Measurements from ENCODE around the gene UBA6. TPM values are rescaled to one million over a fixed set of nuclear protein-coding genes. Genes with fewer than 3 reads are reported as not detected.

Gene UBA6
- total and polyA plus RNA-seq, 2 experiments from 2014 or later = 38.8 to 61.9 TPM

- no peak overlapping the region for H2AFZ ChIP-seq
- WGBS, 2 experiments (ENCODE audit: low coverage in 1 of 2, low lambda C conversion rate in 2 of 2, missing lambda C conversion rate in 2 of 2) = 1 to 7% methylated on average over 3 of the region's 3 CpGs
- no peak for DNase-seq
- no peaks in the 10 kb centered on the region; the same call in 1 of the 2 replicates for H3F3A ChIP-seq (ENCODE audit: insufficient read depth)
- H3K4me1 ChIP-seq (ENCODE audit: insufficient read depth) = no peaks in the 10 kb centered on the region
- no peak overlapping the region for H3K9ac ChIP-seq
- no peak overlapping the region for H3K27ac ChIP-seq
- no peaks in the 10 kb centered on the region for H3K36me3 ChIP-seq (ENCODE audit: low read depth)
- no peaks in the 10 kb centered on the region for H3K9me3 ChIP-seq (ENCODE audit: low read depth)
- no peak overlapping the region for H3K4me2 ChIP-seq (ENCODE audit: unreplicated experiment)
- H3K4me3 ChIP-seq = no peak overlapping the region
- TF ChIP-seq EZH2 (IDR thresholded peaks at IDR 0.05; ENCODE audit: insufficient read depth, poor library complexity, severe bottlenecking) (no peak), EZH2phosphoT487 (IDR thresholded peaks at IDR 0.05; ENCODE audit: insufficient read depth, low read depth) (no peak)
- H3K27me3 ChIP-seq (replicated peaks; ENCODE audit: insufficient read depth) = no peaks in the 10 kb centered on the region
- in situ Hi-C loops (cut with MboI) = no loop called here
- no peaks in the 10 kb centered on the region for H3K79me2 ChIP-seq (ENCODE audit: insufficient read depth)
- H3K9me2 ChIP-seq (ENCODE audit: insufficient read depth) = no peaks in the 10 kb centered on the region
- H4K20me1 ChIP-seq (ENCODE audit: insufficient read depth) = no peaks in the 10 kb centered on the region
Measured at GRCh38 chr4:67604749-67605148, 96.2 kb downstream of the UBA6 start.

GRCh38 chr4:67604029-67604381 lies 97.0 kb downstream of the UBA6 start:
- in situ Hi-C loops (cut with MboI) = no loop called here
- no peak overlapping the region for H3K4me2 ChIP-seq (ENCODE audit: unreplicated experiment)
- WGBS, 2 experiments (ENCODE audit: low coverage in 1 of 2, low lambda C conversion rate in 2 of 2, missing lambda C conversion rate in 2 of 2) = 43 to 47% methylated on average over 2 of the region's 2 CpGs
- no peaks in the 10 kb centered on the region; the same call in 1 of the 2 replicates for H3F3A ChIP-seq (ENCODE audit: insufficient read depth)
- no peak overlapping the region for H3K4me3 ChIP-seq
- H2AFZ ChIP-seq = no peak overlapping the region
- no peak overlapping the region for H3K9ac ChIP-seq
- no peaks in the 10 kb centered on the region for H3K9me3 ChIP-seq (ENCODE audit: low read depth)
- no peak overlapping the region for H3K27ac ChIP-seq
- DNase-seq = no peak
- H3K9me2 ChIP-seq (ENCODE audit: insufficient read depth) = no peaks in the 10 kb centered on the region
- no peaks in the 10 kb centered on the region for H4K20me1 ChIP-seq (ENCODE audit: insufficient read depth)
- H3K36me3 ChIP-seq (ENCODE audit: low read depth) = no peaks in the 10 kb centered on the region
- H3K79me2 ChIP-seq (ENCODE audit: insufficient read depth) = no peaks in the 10 kb centered on the region
- TF ChIP-seq EZH2phosphoT487 (IDR thresholded peaks at IDR 0.05; ENCODE audit: insufficient read depth, low read depth) = no peak
- no peak for TF ChIP-seq EZH2 (IDR thresholded peaks at IDR 0.05; ENCODE audit: insufficient read depth, poor library complexity, severe bottlenecking)
- peaks cover 3% of the 10 kb centered on the region; the same call in 1 of the 2 replicates for H3K27me3 ChIP-seq (replicated peaks; ENCODE audit: insufficient read depth)
- H3K4me1 ChIP-seq (ENCODE audit: insufficient read depth) = no peaks in the 10 kb centered on the region

DNA sequence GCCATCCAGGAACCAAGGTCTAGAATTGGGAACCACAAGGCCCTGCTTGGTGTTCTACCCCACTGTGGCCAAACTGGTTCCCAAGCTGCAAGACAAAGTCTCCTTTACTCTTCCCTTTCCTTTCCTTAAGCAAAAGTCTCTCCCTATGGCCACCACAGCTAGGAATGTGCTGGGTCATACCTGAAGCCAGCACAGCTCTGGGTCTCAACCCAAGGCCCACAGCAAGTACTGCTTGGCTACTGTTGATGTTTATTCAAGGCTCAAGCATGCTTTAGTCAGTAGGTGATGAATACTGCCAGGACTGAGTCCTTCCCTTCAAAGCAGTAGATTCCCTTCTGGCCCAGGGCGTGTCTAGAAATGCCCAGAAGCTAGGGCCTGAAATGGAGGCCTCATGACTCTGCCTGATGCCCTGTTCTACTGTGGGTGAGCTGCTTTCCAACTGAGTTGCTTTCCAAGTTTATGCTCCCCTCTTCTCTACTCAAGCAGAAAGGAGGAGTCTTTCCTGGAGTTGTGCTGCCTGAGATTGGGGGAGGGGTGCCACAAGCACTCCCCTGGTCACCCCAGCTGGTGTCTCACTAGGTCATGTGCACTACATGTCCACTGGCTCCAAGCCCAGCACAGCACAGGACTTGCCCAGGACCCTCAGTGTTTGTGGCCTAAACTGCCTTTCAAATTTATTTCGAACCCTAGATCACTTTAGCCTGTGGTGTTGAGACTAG lies 97.5 kb downstream of the UBA6 start:
- no peaks in the 10 kb centered on the region; the same call in 1 of the 2 replicates for H3F3A ChIP-seq (ENCODE audit: insufficient read depth)
- no peak overlapping the region for H3K27ac ChIP-seq
- H3K9me2 ChIP-seq (ENCODE audit: insufficient read depth) = no peaks in the 10 kb centered on the region
- no peaks in the 10 kb centered on the region for H3K79me2 ChIP-seq (ENCODE audit: insufficient read depth)
- H3K4me1 ChIP-seq (ENCODE audit: insufficient read depth) = no peaks in the 10 kb centered on the region
- no peak overlapping the region for H3K4me2 ChIP-seq (ENCODE audit: unreplicated experiment)
- no peaks in the 10 kb centered on the region for H4K20me1 ChIP-seq (ENCODE audit: insufficient read depth)
- in situ Hi-C loops (cut with MboI) = no loop called here
- no peaks in the 10 kb centered on the region for H3K9me3 ChIP-seq (ENCODE audit: low read depth)
- no peaks in the 10 kb centered on the region for H3K36me3 ChIP-seq (ENCODE audit: low read depth)
- H3K27me3 ChIP-seq (replicated peaks; ENCODE audit: insufficient read depth) = peaks cover 9% of the 10 kb centered on the region; the same call in 1 of the 2 replicates
- H3K4me3 ChIP-seq = no peak overlapping the region
- no peak overlapping the region for H3K9ac ChIP-seq
- no peak for DNase-seq
- no peak for TF ChIP-seq EZH2 (IDR thresholded peaks at IDR 0.05; ENCODE audit: insufficient read depth, poor library complexity, severe bottlenecking)
- no peak for TF ChIP-seq EZH2phosphoT487 (IDR thresholded peaks at IDR 0.05; ENCODE audit: insufficient read depth, low read depth)
- H2AFZ ChIP-seq = no peak overlapping the region
- WGBS, 2 experiments (ENCODE audit: low coverage in 1 of 2, low lambda C conversion rate in 2 of 2, missing lambda C conversion rate in 2 of 2) = 82 to 89% methylated on average over 2 of the region's 2 CpGs

DNA sequence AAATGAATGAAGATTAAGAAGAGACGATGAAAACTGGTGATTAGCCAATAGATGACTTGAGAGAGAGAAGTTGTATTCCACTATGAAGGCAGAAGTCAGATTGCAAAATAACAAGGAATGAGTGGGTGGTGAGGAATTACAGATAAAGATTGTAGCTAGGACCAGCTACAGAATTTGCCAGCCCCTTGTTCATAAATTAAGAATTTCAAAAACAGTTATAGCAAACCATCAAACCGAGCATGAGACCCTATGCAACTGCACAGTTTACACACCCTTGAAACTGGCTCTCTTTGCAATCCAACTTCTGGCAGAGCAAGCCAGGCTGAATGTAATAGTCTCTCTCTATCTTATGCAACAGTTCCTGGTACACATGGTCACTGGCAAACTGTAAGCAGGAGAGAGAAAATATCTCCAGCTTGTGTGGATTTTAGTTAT lies 107.2 kb downstream of the UBA6 start:
- Histone ChIP-seq H3K4me2 (ENCODE audit: unreplicated experiment) (peak overlapping the region; percentile 54), H2AFZ (no peak overlapping the region; the same call in 1 of the 2 replicates), H3F3A (ENCODE audit: insufficient read depth) (peaks cover 21% of the 10 kb centered on the region), H3K9me2 (ENCODE audit: insufficient read depth) (no peaks in the 10 kb centered on the region), H4K20me1 (ENCODE audit: insufficient read depth) (no peaks in the 10 kb centered on the region), H3K36me3 (ENCODE audit: low read depth) (no peaks in the 10 kb centered on the region), H3K4me3 (peak overlapping the region; percentile 9; the same call in 1 of the 2 replicates), H3K27me3 (replicated peaks; ENCODE audit: insufficient read depth) (peaks cover 42% of the 10 kb centered on the region), H3K9ac (no peak overlapping the region), H3K4me1 (ENCODE audit: insufficient read depth) (peaks cover 16% of the 10 kb centered on the region), H3K27ac (0 out of 2 replicates have a peak overlapping the region, but pooled peaks have one; percentile 10), H3K79me2 (ENCODE audit: insufficient read depth) (no peaks in the 10 kb centered on the region), H3K9me3 (ENCODE audit: low read depth) (no peaks in the 10 kb centered on the region)
- TF ChIP-seq EZH2 (IDR thresholded peaks at IDR 0.05; ENCODE audit: insufficient read depth, poor library complexity, severe bottlenecking) (no peak), EZH2phosphoT487 (IDR thresholded peaks at IDR 0.05; ENCODE audit: insufficient read depth, low read depth) (no peak)
- DNase-seq = peak; percentile 79
- in situ Hi-C loops (cut with MboI) = no loop called here
- WGBS, 2 experiments (ENCODE audit: low coverage in 1 of 2, low lambda C conversion rate in 2 of 2, missing lambda C conversion rate in 2 of 2) = 0 to 3% methylated on average over 2 of the region's 2 CpGs
